ENCODE data around the gene CYB561D2.
A peak's percentile ranks its signal among the peaks of the same experiment; 100 is the strongest.

Gene CYB561D2

GRCh38 chr3:50326182-50326541 is 24.5 kb upstream of the CYB561D2 start:
- Histone ChIP-seq H3K79me2 (ENCODE audit: control insufficient read depth, low read length) (peaks cover 21% of the 10 kb centered on the region), H3K36me3 (ENCODE audit: control insufficient read depth, low read length) (peaks cover 49% of the 10 kb centered on the region), H3K9me3 (ENCODE audit: control insufficient read depth, insufficient read depth, low read length) (no peaks in the 10 kb centered on the region), H3K9me2 (replicated peaks; ENCODE audit: control insufficient read depth, low read length) (no peaks in the 10 kb centered on the region), H4K20me1 (ENCODE audit: control insufficient read depth, insufficient read depth, low read depth, low read length) (no peaks in the 10 kb centered on the region), H3K27ac (ENCODE audit: low read depth, low read length) (no peak overlapping the region), H3F3A (ENCODE audit: control insufficient read depth, insufficient read depth) (peaks cover 21% of the 10 kb centered on the region), H3K4me2 (ENCODE audit: low read length) (no peak overlapping the region), H3K4me1 (ENCODE audit: control insufficient read depth, low read length) (peaks cover 32% of the 10 kb centered on the region), H3K4me3 (ENCODE audit: low read length) (no peak overlapping the region), H3K27me3 (ENCODE audit: control insufficient read depth, low read length) (no peaks in the 10 kb centered on the region)
- TF ChIP-seq EZH2phosphoT487 (IDR thresholded peaks at IDR 0.05; ENCODE audit: borderline replicate concordance, low read length) = no peak
- TF ChIP-seq, protein P1, sequence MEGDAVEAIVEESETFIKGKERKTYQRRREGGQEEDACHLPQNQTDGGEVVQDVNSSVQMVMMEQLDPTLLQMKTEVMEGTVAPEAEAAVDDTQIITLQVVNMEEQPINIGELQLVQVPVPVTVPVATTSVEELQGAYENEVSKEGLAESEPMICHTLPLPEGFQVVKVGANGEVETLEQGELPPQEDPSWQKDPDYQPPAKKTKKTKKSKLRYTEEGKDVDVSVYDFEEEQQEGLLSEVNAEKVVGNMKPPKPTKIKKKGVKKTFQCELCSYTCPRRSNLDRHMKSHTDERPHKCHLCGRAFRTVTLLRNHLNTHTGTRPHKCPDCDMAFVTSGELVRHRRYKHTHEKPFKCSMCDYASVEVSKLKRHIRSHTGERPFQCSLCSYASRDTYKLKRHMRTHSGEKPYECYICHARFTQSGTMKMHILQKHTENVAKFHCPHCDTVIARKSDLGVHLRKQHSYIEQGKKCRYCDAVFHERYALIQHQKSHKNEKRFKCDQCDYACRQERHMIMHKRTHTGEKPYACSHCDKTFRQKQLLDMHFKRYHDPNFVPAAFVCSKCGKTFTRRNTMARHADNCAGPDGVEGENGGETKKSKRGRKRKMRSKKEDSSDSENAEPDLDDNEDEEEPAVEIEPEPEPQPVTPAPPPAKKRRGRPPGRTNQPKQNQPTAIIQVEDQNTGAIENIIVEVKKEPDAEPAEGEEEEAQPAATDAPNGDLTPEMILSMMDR (IDR thresholded peaks at IDR 0.05; ENCODE audit: low read depth, low read length, poor library complexity, severe bottlenecking) = no peak

DNA sequence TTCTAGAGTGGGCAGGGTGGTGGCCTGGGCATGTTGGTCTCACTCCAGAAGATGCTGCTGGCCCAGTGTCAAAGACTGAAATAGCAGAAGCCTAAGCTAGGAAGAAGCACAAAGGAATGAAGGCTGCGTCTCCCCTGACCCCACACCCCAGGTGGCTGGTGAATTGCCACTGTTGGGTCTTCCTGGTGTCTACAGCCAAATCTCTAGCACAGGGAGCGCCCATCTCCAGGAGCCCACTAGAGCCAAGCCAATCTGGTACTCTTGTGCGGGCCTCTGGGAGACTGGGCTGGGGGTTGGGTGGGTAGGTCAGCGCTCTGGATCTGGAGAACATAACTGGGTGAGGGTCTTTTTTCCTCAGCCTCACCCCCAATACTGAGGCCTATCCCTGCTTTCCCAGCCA is 23.5 kb upstream of the CYB561D2 start:
- H3K79me2 ChIP-seq (ENCODE audit: control insufficient read depth, low read length) = peaks cover 25% of the 10 kb centered on the region
- peak overlapping the region; percentile 91 for H3K4me3 ChIP-seq (ENCODE audit: low read length)
- peaks cover 58% of the 10 kb centered on the region for H3K36me3 ChIP-seq (ENCODE audit: control insufficient read depth, low read length)
- H3K27ac ChIP-seq (ENCODE audit: low read depth, low read length) = no peak overlapping the region
- H3F3A ChIP-seq (ENCODE audit: control insufficient read depth, insufficient read depth) = peaks cover 21% of the 10 kb centered on the region
- TF ChIP-seq EZH2phosphoT487 (IDR thresholded peaks at IDR 0.05; ENCODE audit: borderline replicate concordance, low read length) = no peak
- TF ChIP-seq, protein P1 (IDR thresholded peaks at IDR 0.05; ENCODE audit: low read depth, low read length, poor library complexity, severe bottlenecking) = no peak
- no peaks in the 10 kb centered on the region for H3K9me3 ChIP-seq (ENCODE audit: control insufficient read depth, insufficient read depth, low read length)
- peak overlapping the region; percentile 72 for H3K4me2 ChIP-seq (ENCODE audit: low read length)
- no peaks in the 10 kb centered on the region for H4K20me1 ChIP-seq (ENCODE audit: control insufficient read depth, insufficient read depth, low read depth, low read length)
- peaks cover 24% of the 10 kb centered on the region for H3K4me1 ChIP-seq (ENCODE audit: control insufficient read depth, low read length)
- H3K27me3 ChIP-seq (ENCODE audit: control insufficient read depth, low read length) = no peaks in the 10 kb centered on the region
- no peaks in the 10 kb centered on the region for H3K9me2 ChIP-seq (replicated peaks; ENCODE audit: control insufficient read depth, low read length)

- H3K4me3 ChIP-seq (ENCODE audit: low read length) = peak within 1 kb of the TSS; percentile 91
- H3K79me2 ChIP-seq (ENCODE audit: control insufficient read depth, low read length) = peaks cover 35% of the 10 kb centered on the region
- H3K36me3 ChIP-seq (ENCODE audit: control insufficient read depth, low read length) = peaks cover 68% of the 10 kb centered on the region
- H3K27ac ChIP-seq (ENCODE audit: low read depth, low read length) = peak within 1 kb of the TSS; percentile 36
- no peaks in the 10 kb centered on the region for H3K9me2 ChIP-seq (replicated peaks; ENCODE audit: control insufficient read depth, low read length)
- H3K4me2 ChIP-seq (ENCODE audit: low read length) = peak within 1 kb of the TSS; percentile 72
- TF ChIP-seq EZH2phosphoT487 (IDR thresholded peaks at IDR 0.05; ENCODE audit: borderline replicate concordance, low read length) = no peak
- TF ChIP-seq, protein P1 (IDR thresholded peaks at IDR 0.05; ENCODE audit: low read depth, low read length, poor library complexity, severe bottlenecking) = no peak
- peaks cover 23% of the 10 kb centered on the region for H3K4me1 ChIP-seq (ENCODE audit: control insufficient read depth, low read length)
- peaks cover 21% of the 10 kb centered on the region for H3F3A ChIP-seq (ENCODE audit: control insufficient read depth, insufficient read depth)
- H3K9me3 ChIP-seq (ENCODE audit: control insufficient read depth, insufficient read depth, low read length) = no peaks in the 10 kb centered on the region
- no peaks in the 10 kb centered on the region for H3K27me3 ChIP-seq (ENCODE audit: control insufficient read depth, low read length)
- H4K20me1 ChIP-seq (ENCODE audit: control insufficient read depth, insufficient read depth, low read depth, low read length) = no peaks in the 10 kb centered on the region
Measured at GRCh38 chr3:50327943-50328691, 22.5 kb upstream of the CYB561D2 start, which contains the start of gene TUSC2. Gene TUSC2, minus strand, starts transcription at chr3:50328223. Its CDS starts 124 bp downstream, at chr3:50328099.
